DMS 273 (cell line): Measurements from ENCODE around the gene GDI1.

Source experiments
- DNase-seq: peaks from one replicate; lab custom pipeline; 2025; ENCODE audit not compliant: unreplicated experiment; lab: John Stamatoyannopoulos, UW

Gene GDI1

GRCh38 chrX:154408659-154409221, 28.2 kb upstream of the GDI1 start:
- DNase-seq, result no peak

DNA sequence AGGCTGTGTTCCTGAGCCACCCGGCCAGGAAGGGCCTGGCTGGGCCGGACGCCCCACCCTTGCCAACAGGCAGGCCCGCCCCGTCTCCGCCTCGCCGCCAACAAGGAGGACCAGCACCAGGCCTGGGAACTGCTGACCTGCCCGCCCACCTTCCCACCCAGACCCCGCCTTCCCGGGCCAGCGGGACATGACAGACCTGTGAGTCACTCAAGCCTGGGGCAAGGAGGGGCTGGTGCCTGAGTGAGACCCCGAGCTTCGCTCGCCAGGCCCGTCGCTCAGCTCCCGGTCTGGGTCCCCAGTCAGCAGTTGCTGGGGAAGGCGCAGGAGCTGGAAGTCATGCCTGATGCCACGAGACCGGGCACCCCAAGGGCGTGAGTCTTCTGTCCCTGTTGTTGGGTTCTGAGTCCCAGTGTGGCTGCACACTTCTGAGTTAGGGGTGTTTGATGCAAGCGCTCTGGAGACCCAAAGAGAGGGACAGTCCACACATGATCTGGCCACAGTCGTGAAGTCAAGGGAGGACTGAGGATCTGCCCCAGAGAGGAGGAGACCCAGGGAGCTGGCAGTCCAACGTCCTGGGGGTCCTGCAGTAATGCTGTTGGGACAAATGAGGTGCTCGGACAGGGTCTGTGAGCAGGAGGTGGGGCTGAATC, 27.6 kb upstream of the GDI1 start, which contains the start of gene DNASE1L1:
TSS of gene DNASE1L1 (minus strand) at position 33 of the 650 bp plus-strand sequence. CDS start 3,686 bp downstream, outside the sequence.
- DNase-seq, result no peak

- peak; percentile 74 for DNase-seq
These were observed 25.0 kb upstream of the GDI1 start for GRCh38 chrX:154411981-154412340.

- DNase-seq, result no peak
These were observed 24.5 kb upstream of the GDI1 start for GRCh38 chrX:154412468-154412867.

DNA sequence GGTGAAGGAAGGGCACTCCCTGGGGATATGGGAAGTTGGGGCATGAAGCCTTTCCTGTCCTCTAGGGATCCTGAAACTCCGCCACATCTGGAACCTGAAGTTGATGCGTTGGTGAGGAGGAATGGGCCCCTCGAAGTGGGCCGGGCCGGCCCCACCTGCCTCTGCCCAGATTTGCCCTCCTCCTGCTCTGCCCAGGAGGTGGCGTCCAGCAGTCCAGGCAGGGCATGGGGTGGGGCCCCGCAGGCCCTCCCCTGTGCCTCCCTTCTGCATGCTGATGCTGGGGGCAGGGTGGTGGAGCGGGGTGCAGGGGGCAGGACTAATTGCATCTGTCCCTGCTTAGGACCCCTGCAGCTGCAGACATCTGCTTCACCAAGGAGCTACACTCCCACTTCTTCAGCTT, 23.8 kb upstream of the GDI1 start:
- no peak for DNase-seq

GRCh38 chrX:154417157-154417556, 19.8 kb upstream of the GDI1 start:
- DNase-seq, result no peak

DNA sequence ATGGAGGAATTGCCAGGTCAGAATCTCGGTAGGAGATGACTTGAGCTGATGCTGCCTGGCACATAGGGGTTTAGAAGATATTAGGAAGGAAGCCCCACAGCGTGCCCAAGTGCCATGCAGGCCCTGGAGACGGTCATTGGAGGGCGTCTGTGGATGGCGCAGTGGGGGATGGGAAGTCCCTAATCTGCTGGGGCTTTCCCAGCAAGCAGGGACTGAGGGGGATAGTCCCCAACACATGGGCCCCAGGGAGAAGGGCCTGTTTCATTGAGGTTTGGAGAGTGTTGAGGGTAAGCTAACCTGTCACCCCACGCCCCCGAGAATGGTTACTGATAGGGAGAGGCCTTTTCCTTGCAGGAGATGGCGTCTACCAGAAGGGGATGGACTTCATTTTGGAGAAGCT, 17.8 kb upstream of the GDI1 start:
- no peak for DNase-seq

DNA sequence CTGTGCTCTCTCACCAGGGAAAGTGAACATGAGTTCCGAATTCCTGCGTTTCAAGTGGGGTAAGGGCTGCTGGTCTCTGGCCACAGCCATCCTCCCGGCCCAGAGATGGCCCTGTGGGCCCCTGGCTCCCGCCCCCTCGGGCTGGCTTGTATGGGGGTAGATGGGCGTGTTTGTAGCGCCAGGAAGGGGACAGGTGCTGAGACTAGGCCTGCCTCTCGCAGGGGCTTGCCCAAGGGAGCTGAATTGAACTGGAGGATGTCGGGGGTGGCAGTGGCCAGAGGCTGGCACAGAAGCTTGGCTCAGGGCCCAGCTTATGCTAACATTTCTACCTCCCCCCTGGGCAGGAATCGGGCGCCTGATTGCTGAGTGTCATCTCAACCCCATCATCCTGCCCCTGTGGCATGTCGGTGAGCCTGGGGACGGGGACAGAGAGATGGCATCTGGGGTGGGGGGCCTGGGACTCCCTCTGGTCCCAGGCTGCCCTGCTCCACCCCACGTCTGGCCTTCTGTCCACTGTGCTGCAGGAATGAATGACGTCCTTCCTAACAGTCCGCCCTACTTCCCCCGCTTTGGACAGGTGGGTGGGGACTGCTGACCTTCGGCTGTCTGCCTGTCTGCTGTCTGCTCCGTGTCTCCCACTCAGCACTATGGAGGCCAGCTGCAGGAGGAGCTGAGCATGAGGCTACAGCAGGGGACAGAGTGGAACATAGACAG, 17.1 kb upstream of the GDI1 start:
- no peak for DNase-seq

GRCh38 chrX:154420402-154420756, 16.6 kb upstream of the GDI1 start:
- no peak for DNase-seq

- no peak for DNase-seq
These were observed 9.8 kb upstream of the GDI1 start for GRCh38 chrX:154426916-154427770.

- peak; percentile 97 for DNase-seq
These were observed 8.5 kb upstream of the GDI1 start, which contains the start of gene ATP6AP1 for GRCh38 chrX:154428176-154429171. Gene ATP6AP1 (plus strand): TSS chrX:154428677. CDS start chrX:154428693, 16 bp downstream.

DNA sequence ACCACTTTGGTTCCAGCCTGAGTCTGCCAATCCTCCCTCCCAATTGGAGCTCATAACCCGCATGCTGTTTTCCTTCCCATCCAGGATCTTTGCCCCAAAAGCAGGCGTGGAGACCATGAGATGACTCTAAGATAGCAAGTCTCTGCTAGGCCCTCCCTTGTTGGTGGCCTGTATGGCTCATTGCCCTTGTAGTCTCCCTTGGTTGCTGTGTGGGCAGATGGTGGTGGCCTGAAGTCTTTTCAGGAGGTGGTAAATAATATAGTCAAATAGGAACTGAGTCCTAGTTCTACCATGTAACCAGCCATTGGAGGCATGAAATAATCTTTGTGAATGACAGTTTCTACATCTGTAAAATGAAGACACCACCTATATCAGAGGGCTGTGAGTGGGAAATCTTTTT, 7.2 kb upstream of the GDI1 start:
- no peak for DNase-seq

DNA sequence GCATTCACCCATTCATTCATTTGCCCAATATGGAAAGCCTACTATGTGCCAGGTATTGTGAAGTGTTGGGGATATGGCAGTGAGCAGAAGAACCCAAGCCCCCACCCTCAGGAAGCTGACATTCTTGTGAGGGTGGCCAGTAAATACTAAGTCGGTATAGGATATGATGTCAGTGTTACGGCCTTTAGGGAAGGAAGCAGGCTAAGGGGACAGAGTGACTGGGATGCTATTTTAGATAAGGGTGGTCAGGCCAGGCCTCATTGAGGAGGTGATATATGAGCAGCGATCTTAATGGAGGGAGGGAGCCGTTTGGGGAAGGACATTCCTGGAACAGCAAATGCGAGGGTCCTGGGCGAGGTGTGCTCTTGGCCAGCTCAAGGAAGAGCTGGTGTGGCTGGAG, 6.5 kb upstream of the GDI1 start:
- no peak for DNase-seq

GRCh38 chrX:154430916-154431315, 6.0 kb upstream of the GDI1 start:
- no peak for DNase-seq

DNA sequence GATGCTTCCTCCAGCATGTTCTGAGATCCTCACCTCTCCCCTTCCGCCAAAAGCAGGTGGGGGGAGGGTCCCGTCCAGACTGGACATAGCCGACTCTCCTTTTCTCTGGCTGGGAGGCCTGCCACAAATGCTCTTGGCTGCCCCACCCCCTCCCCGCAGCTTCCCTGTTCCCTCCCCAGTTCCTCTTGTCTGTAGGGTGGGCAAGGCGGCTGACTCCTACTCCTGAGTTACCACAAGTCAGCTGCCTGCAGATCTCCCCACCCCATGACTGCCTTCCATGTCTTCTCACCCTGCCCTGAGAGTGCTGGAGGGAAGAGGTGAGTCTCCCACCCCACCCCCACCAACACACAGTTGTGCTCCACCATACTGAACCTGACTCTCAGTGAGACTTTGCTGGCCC, 5.6 kb upstream of the GDI1 start:
- no peak for DNase-seq

DNA sequence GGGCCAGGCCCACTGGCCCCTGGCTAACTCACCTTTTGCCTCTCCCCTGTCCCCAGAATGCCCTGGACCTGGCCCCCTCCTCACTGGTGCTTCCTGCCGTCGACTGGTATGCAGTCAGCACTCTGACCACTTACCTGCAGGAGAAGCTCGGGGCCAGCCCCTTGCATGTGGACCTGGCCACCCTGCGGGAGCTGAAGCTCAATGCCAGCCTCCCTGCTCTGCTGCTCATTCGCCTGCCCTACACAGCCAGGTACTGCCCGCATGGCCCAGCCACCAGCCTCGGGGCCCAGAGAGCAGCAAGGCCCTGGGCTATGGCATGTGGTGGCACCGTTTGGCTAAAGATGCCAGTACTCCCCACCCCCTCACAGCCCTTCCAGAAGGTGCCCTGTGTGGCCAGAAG, 4.7 kb upstream of the GDI1 start:
- no peak for DNase-seq

DNA sequence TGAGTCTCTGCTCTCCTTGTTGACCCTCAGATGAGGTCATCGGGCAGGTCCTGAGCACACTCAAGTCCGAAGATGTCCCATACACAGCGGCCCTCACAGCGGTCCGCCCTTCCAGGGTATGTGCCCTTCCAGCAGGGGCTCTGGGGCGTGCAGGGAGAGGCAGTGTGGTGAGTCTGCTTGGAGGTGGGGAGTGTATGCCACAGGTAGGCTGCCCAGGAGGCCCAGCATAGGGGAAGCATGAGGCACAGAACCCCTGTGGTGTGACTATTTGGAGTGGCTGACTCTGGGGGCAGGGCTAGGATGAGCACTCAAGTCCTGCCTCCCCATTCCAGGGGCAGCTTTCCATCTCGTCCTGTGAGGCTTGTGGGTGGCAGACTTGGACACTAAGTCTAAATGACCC, 3.3 kb upstream of the GDI1 start:
- no peak for DNase-seq

DNA sequence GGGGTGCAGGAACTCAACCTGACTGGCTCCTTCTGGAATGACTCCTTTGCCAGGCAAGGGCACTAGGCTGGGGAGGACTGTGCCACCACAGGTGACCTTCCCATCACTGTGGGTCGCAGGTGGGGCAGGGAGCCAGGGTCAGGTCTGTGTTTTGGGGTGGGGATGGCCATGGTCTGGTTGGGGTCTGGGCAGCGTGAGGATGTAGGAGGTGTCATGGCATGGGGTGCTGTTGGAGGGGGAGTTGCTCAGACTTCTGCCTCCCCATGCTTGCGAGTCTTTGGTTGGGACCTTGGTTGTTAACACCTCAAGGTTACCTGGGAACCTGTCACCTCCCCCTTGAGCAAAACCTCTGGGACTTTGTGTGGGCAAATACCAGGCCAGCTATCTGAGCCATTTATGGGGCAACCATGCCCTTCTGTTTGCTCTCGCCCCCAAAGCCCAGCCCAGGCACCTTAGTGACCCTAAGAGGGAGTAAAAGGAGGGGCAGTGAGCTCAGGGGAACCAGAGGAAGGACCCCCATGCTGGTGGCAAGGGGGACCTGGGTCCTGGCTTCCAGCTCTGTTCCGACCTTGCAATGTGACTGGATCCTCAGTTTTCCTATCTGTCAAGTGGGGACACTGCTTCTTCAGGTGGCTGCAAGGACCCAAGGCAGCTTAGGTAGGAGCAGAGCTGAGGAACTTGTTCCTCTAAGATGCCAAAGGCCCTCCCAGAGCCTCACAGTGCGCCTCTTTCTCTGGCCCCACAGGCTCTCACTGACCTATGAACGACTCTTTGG, 2.4 kb upstream of the GDI1 start:
- DNase-seq, result no peak

- DNase-seq, result no peak
These were observed 1.7 kb upstream of the GDI1 start for GRCh38 chrX:154435171-154435733.
